Liver (tissue), 9 donors: Measurements from ENCODE around the gene PHF19. TPM values are rescaled to one million over a fixed set of nuclear protein-coding genes. Genes with fewer than 3 reads are reported as not detected.

Source experiments
- DNase-seq: peaks from one replicate; pipeline ENCODE4 v3.0.0-alpha.2; 2017; ENCODE audit warnings: low spot score
- H3K27ac ChIP-seq, 2 donors: one replicate each; pipeline ENCODE4 v1.7.0; 2013; ENCODE audit warnings: inconsistent platforms in 2 of 2, low read length in 2 of 2, control low read depth in 1 of 2, low read depth in 1 of 2, mild to moderate bottlenecking in 1 of 2
- H3K27me3 ChIP-seq, 4 donors: one replicate each; pipeline versions ENCODE4 v1.6.1 to v1.7.0; 2013; ENCODE audit warnings: low read length in 3 of 4, inconsistent platforms in 1 of 4, mild to moderate bottlenecking in 1 of 4, moderate library complexity in 1 of 4; ENCODE audit not compliant: control insufficient read depth in 4 of 4, insufficient read depth in 4 of 4
- H3K36me3 ChIP-seq, 4 donors: one replicate each; pipeline versions ENCODE4 v1.6.1 to v1.7.0; 2013; ENCODE audit warnings: low read length in 3 of 4, mild to moderate bottlenecking in 3 of 4, low read depth in 1 of 4, moderate library complexity in 1 of 4; ENCODE audit not compliant: control insufficient read depth in 4 of 4, insufficient read depth in 3 of 4
- H3K4me1 ChIP-seq, 4 donors: one replicate each; pipeline versions ENCODE4 v1.6.1 to v1.7.0; 2013; ENCODE audit warnings: low read length in 3 of 4, mild to moderate bottlenecking in 3 of 4, moderate library complexity in 1 of 4; ENCODE audit not compliant: control insufficient read depth in 4 of 4, insufficient read depth in 4 of 4
- H3K4me3 ChIP-seq, 3 donors: one replicate each; pipeline versions ENCODE4 v1.6.1 to v1.7.0; 2013; ENCODE audit warnings: low read length in 3 of 3, control low read depth in 1 of 3, low read depth in 1 of 3, mild to moderate bottlenecking in 1 of 3
- H3K9ac ChIP-seq, 2 donors: one replicate each; pipeline ENCODE4 v1.7.0; 2013; ENCODE audit warnings: low read length in 2 of 2, mild to moderate bottlenecking in 2 of 2, moderate library complexity in 2 of 2, control low read depth in 1 of 2, low read depth in 1 of 2
- H3K9me3 ChIP-seq, 4 donors: one replicate each; pipeline versions ENCODE4 v1.6.1 to v1.7.0; 2013; ENCODE audit warnings: low read length in 3 of 4; ENCODE audit not compliant: control insufficient read depth in 4 of 4
- ATF3 ChIP-seq: IDR thresholded peaks from 2 replicates; pipeline ENCODE4 v1.6.1; 2016; ENCODE audit warnings: antibody characterized with exemption
- EGR1 ChIP-seq, 2 donors: IDR thresholded peaks; 2 replicates each; pipeline ENCODE4 v1.6.1; 2016 to 2018; ENCODE audit warnings: antibody characterized with exemption in 2 of 2, low read depth in 2 of 2
- FOXA2 ChIP-seq: IDR thresholded peaks from 2 replicates; pipeline ENCODE4 v1.6.1; 2016; ENCODE audit warnings: antibody characterized with exemption
- GABPA ChIP-seq, 2 donors: IDR thresholded peaks in 1 of 2; conservative IDR thresholded peaks in 1 of 2; 2 replicates each; pipeline ENCODE4 v1.6.1; 2016; ENCODE audit warnings: antibody characterized with exemption in 2 of 2, mild to moderate bottlenecking in 1 of 2, moderate library complexity in 1 of 2
- HNF4A ChIP-seq, 2 donors: conservative IDR thresholded peaks; 2 replicates each; pipeline ENCODE4 v1.6.1; 2016; ENCODE audit warnings: antibody characterized with exemption in 2 of 2, mild to moderate bottlenecking in 2 of 2
- HNF4G ChIP-seq: IDR thresholded peaks from 2 replicates; pipeline ENCODE4 v1.6.1; 2016; ENCODE audit warnings: antibody characterized with exemption
- JUND ChIP-seq, 2 donors: IDR thresholded peaks; 2 replicates each; pipeline ENCODE4 v1.6.1; 2016; ENCODE audit warnings: antibody characterized with exemption in 2 of 2
- NR2F2 ChIP-seq: IDR thresholded peaks from 2 replicates; pipeline ENCODE4 v1.6.1; 2016; ENCODE audit warnings: antibody characterized with exemption
- RAD21 ChIP-seq, 2 donors: IDR thresholded peaks; 2 replicates each; pipeline ENCODE4 v1.6.1; 2016; ENCODE audit warnings: antibody characterized with exemption in 2 of 2, mild to moderate bottlenecking in 2 of 2
- REST ChIP-seq: IDR thresholded peaks from 2 replicates; pipeline ENCODE4 v1.6.1; 2016; ENCODE audit warnings: antibody characterized with exemption, mild to moderate bottlenecking
- RXRA ChIP-seq, 2 donors: IDR thresholded peaks; 2 replicates each; pipeline ENCODE4 v1.6.1; 2017 to 2018; ENCODE audit warnings: antibody characterized with exemption in 2 of 2, mild to moderate bottlenecking in 1 of 2
- SP1 ChIP-seq: IDR thresholded peaks from 2 replicates; pipeline ENCODE4 v1.6.1; 2018; ENCODE audit warnings: antibody characterized with exemption, mild to moderate bottlenecking
- YY1 ChIP-seq: IDR thresholded peaks from 2 replicates; pipeline ENCODE4 v1.6.1; 2016; ENCODE audit warnings: antibody characterized with exemption, mild to moderate bottlenecking
- ZBTB33 ChIP-seq: IDR thresholded peaks from 2 replicates; pipeline ENCODE4 v1.6.1; 2016; ENCODE audit warnings: antibody characterized with exemption
- WGBS: extraction: QIAGEN DNeasy Blood & Tissue Kit; methylation state at CpG from one replicate; pipeline ENCODE4 v1.1.7; 2013; 5-methylcytosine and 5-hydroxymethylcytosine counted together
- polyA plus RNA-seq, 2 donors: library from polyadenylated mRNA; stranded (reverse) in 1 of 2; unstranded in 1 of 2; fragments of 200-250 nt in 1 of 2; fragments of >200 nt in 1 of 2; fragmentation: Nextera tagmentation in 1 of 2; extraction: Ambion mirVana in 1 of 2; gene quantifications; one replicate each; pipeline versions ENCODE4 v1.2.1 to v1.2.3, GENCODE V29; 2013 to 2015
- total RNA-seq, 2 donors: library from RNA; depleted of rRNA; stranded (reverse); fragments of >200 nt; gene quantifications; one replicate each; pipeline ENCODE4 v1.2.3, GENCODE V29; 2014
- TF ChIP-seq, protein P1 (sequence below): fragments of 150-350 bp; IDR thresholded peaks from 2 replicates; pipeline ENCODE4 v1.5.1; 2017; ENCODE audit warnings: improper control_type of control experiment, low read depth, low read length; ENCODE audit not compliant: missing input control
- TF ChIP-seq, protein P2 (sequence below): IDR thresholded peaks from 2 replicates; pipeline ENCODE4 v1.6.1; 2016; ENCODE audit warnings: antibody characterized with exemption
- donor health status: healthy.
- donor health status: healthy.
- donor health status: healthy.
- donor health status: healthy.
- donor health status: healthy.

PHF19 gene
- total and polyA plus RNA-seq, 4 donors, result 1.9 to 16.0 (median 3.5) TPM

GRCh38 chr9:120863833-120864232 lies 13.2 kb downstream of the PHF19 start:
- Histone ChIP-seq H3K27ac (no peak overlapping the region), H3K9ac (no peak overlapping the region), H3K4me3 (no peak overlapping the region), H3K4me1 (peaks cover 0 to 5% (median 3%) of the 10 kb centered on the region in 4 donors), H3K36me3 (peaks cover 0 to 11% (median 1%) of the 10 kb centered on the region in 4 donors), H3K9me3 (no peaks in the 10 kb centered on the region), H3K27me3 (no peaks in the 10 kb centered on the region)
- WGBS, result 99% methylated on average over 7 of the region's 7 CpGs
- no peak for TF ChIP-seq ATF3
- no peak for TF ChIP-seq REST
- TF ChIP-seq RXRA (IDR thresholded peaks at IDR 0.05), result no peak
- no peak for TF ChIP-seq GABPA (IDR thresholded peaks at IDR 0.05 in 1 of 2, conservative IDR thresholded peaks at IDR 0.05 in 1 of 2)
- TF ChIP-seq SP1, result no peak
- TF ChIP-seq HNF4A (conservative IDR thresholded peaks at IDR 0.05), result no peak
- no peak for DNase-seq

DNA sequence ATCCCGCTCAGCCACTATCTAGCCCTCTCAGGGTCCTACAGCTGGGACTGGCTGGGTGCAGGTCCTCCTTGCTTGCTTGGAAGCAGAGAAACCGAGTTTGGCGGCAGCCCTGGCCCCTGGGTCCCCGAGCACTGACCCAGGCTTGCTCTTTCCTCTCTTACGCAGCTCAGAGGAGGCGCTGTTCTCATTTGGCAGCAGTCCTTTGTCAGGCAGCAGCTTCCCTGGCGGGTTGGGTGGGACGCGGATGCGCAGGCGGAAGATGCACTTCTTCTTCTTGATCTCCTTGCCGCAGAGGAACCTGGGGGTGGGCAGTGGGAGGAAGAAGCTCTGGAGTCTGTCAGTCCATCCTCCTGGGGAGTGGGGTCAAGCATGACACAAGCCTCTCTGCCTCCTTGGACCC lies 14.5 kb downstream of the PHF19 start:
- H3K36me3 ChIP-seq, result peaks cover 0 to 11% (median 2%) of the 10 kb centered on the region in 4 donors
- no peak for DNase-seq

More for the DNA sequence above, 14.5 kb downstream of the PHF19 start:
- TF ChIP-seq RXRA (IDR thresholded peaks at IDR 0.05), result no peak
- no peak for TF ChIP-seq FOXA2
- TF ChIP-seq REST, result no peak
- no peak for TF ChIP-seq JUND (IDR thresholded peaks at IDR 0.05)
- TF ChIP-seq HNF4G, result no peak
- TF ChIP-seq EGR1 (IDR thresholded peaks at IDR 0.05; ENCODE audit: low read depth in 2 of 2), result no peak
- no peak for TF ChIP-seq NR2F2
- no peak for TF ChIP-seq YY1
- TF ChIP-seq ZBTB33, result no peak
- TF ChIP-seq, protein P1, sequence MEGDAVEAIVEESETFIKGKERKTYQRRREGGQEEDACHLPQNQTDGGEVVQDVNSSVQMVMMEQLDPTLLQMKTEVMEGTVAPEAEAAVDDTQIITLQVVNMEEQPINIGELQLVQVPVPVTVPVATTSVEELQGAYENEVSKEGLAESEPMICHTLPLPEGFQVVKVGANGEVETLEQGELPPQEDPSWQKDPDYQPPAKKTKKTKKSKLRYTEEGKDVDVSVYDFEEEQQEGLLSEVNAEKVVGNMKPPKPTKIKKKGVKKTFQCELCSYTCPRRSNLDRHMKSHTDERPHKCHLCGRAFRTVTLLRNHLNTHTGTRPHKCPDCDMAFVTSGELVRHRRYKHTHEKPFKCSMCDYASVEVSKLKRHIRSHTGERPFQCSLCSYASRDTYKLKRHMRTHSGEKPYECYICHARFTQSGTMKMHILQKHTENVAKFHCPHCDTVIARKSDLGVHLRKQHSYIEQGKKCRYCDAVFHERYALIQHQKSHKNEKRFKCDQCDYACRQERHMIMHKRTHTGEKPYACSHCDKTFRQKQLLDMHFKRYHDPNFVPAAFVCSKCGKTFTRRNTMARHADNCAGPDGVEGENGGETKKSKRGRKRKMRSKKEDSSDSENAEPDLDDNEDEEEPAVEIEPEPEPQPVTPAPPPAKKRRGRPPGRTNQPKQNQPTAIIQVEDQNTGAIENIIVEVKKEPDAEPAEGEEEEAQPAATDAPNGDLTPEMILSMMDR, result no peak
- no peak for TF ChIP-seq HNF4A (conservative IDR thresholded peaks at IDR 0.05)
- TF ChIP-seq GABPA (IDR thresholded peaks at IDR 0.05 in 1 of 2, conservative IDR thresholded peaks at IDR 0.05 in 1 of 2), result no peak
- TF ChIP-seq, protein P2, sequence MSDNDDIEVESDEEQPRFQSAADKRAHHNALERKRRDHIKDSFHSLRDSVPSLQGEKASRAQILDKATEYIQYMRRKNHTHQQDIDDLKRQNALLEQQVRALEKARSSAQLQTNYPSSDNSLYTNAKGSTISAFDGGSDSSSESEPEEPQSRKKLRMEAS, result no peak
- TF ChIP-seq ATF3, result no peak
- no peak for TF ChIP-seq SP1
- no peak for TF ChIP-seq RAD21 (IDR thresholded peaks at IDR 0.05)
- Histone ChIP-seq H3K9me3 (no peaks in the 10 kb centered on the region), H3K4me3 (no peak overlapping the region), H3K27ac (no peak overlapping the region), H3K4me1 (no peaks in the 10 kb centered on the region), H3K27me3 (no peaks in the 10 kb centered on the region), H3K9ac (no peak overlapping the region)
- 98% methylated on average over 12 of the region's 12 CpGs for WGBS
